ENCODE results near the gene SOS2.

- TF ChIP-seq, protein P1, sequence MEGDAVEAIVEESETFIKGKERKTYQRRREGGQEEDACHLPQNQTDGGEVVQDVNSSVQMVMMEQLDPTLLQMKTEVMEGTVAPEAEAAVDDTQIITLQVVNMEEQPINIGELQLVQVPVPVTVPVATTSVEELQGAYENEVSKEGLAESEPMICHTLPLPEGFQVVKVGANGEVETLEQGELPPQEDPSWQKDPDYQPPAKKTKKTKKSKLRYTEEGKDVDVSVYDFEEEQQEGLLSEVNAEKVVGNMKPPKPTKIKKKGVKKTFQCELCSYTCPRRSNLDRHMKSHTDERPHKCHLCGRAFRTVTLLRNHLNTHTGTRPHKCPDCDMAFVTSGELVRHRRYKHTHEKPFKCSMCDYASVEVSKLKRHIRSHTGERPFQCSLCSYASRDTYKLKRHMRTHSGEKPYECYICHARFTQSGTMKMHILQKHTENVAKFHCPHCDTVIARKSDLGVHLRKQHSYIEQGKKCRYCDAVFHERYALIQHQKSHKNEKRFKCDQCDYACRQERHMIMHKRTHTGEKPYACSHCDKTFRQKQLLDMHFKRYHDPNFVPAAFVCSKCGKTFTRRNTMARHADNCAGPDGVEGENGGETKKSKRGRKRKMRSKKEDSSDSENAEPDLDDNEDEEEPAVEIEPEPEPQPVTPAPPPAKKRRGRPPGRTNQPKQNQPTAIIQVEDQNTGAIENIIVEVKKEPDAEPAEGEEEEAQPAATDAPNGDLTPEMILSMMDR (conservative IDR thresholded peaks at IDR 0.05; ENCODE audit: low read length) = no peak
- TF ChIP-seq EZH2phosphoT487 (IDR thresholded peaks at IDR 0.05; ENCODE audit: borderline replicate concordance, low read depth, low read length) = no peak
Observed at GRCh38 chr14:50242566-50243310, 11.4 kb upstream of the SOS2 start.

Measured in OCI-LY7 (cell line).